Mucosa of rectum (tissue), 2 donors: ENCODE data around the gene BRD9.
"Not testable (repeated sequence)": the region's sequence is repeated elsewhere in the genome, so short reads cannot be mapped to it uniquely, and the experiment has no call there.

Experiments
- H3K27ac ChIP-seq, 2 donors: one replicate each; pipeline ENCODE4 v1.7.0; 2013; ENCODE audit warnings: inconsistent platforms in 2 of 2, low read depth in 2 of 2, low read length in 2 of 2
- H3K27me3 ChIP-seq, 2 donors: one replicate each; pipeline ENCODE4 v1.7.0; 2013; ENCODE audit warnings: low read length in 2 of 2; ENCODE audit not compliant: control insufficient read depth in 2 of 2, insufficient read depth in 2 of 2
- H3K36me3 ChIP-seq, 2 donors: one replicate each; pipeline ENCODE4 v1.7.0; 2013; ENCODE audit warnings: low read length in 2 of 2; ENCODE audit not compliant: control insufficient read depth in 2 of 2, insufficient read depth in 2 of 2
- H3K4me1 ChIP-seq, 2 donors: one replicate each; pipeline ENCODE4 v1.7.0; 2013; ENCODE audit warnings: low read length in 2 of 2, mild to moderate bottlenecking in 1 of 2; ENCODE audit not compliant: control insufficient read depth in 2 of 2, insufficient read depth in 2 of 2
- H3K4me3 ChIP-seq, 2 donors: one replicate each; pipeline ENCODE4 v1.7.0; 2013; ENCODE audit warnings: low read length in 2 of 2
- H3K9ac ChIP-seq, 2 donors: one replicate each; pipeline ENCODE4 v1.7.0; 2013; ENCODE audit warnings: low read length in 2 of 2, low read depth in 1 of 2, mild to moderate bottlenecking in 1 of 2
- H3K9me3 ChIP-seq, 2 donors: one replicate each; pipeline ENCODE4 v1.7.0; 2013; ENCODE audit warnings: low read length in 2 of 2; ENCODE audit not compliant: control insufficient read depth in 2 of 2
- donor health status: healthy.
- donor health status: Normal muscosa, but diverticular disease.

BRD9 gene

DNA sequence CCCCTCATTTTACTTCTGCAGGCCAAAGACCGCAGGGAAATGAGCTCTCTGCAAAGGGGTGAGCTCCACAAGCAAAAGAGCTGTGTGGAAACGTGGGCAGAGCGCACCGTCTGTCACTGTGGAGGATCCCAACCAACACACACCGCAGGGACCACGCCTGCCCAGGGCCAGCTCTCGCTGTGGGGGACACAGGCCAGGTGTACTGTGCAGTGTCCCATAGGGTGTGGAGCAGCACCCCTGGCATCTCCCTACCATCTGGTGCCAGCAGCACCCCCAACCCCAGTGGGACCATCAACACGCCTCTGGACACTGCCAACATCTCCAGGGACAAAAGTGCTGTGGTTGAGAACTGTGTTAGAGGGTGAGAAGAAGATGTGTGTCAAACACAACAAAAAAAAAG, 13.9 kb downstream of the BRD9 start:
- peaks cover 58 to 71% of the 10 kb centered on the region in 2 donors for H3K36me3 ChIP-seq
- H3K9me3 ChIP-seq, H3K4me1 ChIP-seq, H3K27ac ChIP-seq, H3K27me3 ChIP-seq, H3K9ac ChIP-seq, H3K4me3 ChIP-seq: not testable (repeated sequence)

GRCh38 chr5:878125-878524, 14.5 kb downstream of the BRD9 start:
- H3K36me3 ChIP-seq: peaks cover 56 to 71% of the 10 kb centered on the region in 2 donors

GRCh38 chr5:876398-877365, 15.9 kb downstream of the BRD9 start:
- Histone ChIP-seq H3K4me1 (no peaks in the 10 kb centered on the region), H3K4me3 (no peak overlapping the region), H3K9ac (no peak overlapping the region), H3K27ac (no peak overlapping the region), H3K9me3 (no peaks in the 10 kb centered on the region), H3K27me3 (no peaks in the 10 kb centered on the region), H3K36me3 (peaks cover 45 to 68% of the 10 kb centered on the region in 2 donors)

More at GRCh38 chr5:878125-878524, 14.5 kb downstream of the BRD9 start:
- Histone ChIP-seq H3K4me3 (no peak overlapping the region), H3K4me1 (no peaks in the 10 kb centered on the region), H3K9me3 (no peaks in the 10 kb centered on the region), H3K9ac (no peak overlapping the region), H3K27ac (no peak overlapping the region), H3K27me3 (no peaks in the 10 kb centered on the region)

DNA sequence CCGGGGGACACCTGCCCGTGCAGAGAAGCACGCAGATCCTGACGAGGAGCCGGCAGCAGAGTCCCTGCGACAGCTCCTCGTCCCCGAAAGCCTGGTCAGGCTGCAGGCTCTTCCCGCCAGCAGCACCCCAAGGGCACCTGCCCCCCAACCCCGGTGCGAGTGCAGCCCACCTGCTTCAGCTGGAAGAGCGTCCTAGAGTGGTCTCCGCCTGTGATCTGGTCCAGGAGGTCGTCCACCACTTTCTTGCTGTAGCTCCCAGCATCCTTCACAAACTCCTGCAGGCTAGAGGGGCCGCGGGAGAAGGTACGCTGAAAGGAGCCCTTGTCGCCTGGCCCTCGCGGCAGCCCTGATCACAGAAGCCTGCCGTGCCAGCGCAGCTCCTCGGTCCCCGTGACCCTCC, 16.7 kb downstream of the BRD9 start:
- H3K27ac ChIP-seq: no peak overlapping the region
- no peak overlapping the region for H3K9ac ChIP-seq
- peaks cover 45 to 66% of the 10 kb centered on the region in 2 donors for H3K36me3 ChIP-seq

DNA sequence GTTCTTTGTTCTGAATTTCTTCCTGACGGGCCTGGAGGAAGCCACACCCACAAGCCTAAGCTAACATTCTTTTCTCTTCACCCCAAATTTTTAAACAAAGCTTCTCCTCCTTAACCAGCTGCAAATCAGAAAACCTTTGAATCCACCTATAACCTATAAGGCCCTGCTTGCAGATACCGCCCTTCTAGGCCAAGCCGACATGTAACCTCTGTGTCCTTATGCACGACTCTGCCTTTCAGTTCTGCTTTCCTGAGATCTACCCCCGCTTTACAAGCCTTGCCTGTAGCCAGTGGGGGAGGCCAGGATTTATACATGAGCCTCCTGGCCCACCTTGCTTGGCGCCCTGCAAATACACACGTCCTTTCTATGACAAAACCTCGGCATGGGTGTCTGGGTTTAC, 19.3 kb downstream of the BRD9 start:
- no peak overlapping the region for H3K4me3 ChIP-seq
- no peaks in the 10 kb centered on the region for H3K27me3 ChIP-seq
- peaks cover 68 to 87% of the 10 kb centered on the region in 2 donors for H3K36me3 ChIP-seq
- no peaks in the 10 kb centered on the region for H3K9me3 ChIP-seq
- H3K27ac ChIP-seq: no peak overlapping the region
- H3K4me1 ChIP-seq: no peaks in the 10 kb centered on the region
- H3K9ac ChIP-seq: no peak overlapping the region

More for the DNA sequence above, 16.7 kb downstream of the BRD9 start:
- Histone ChIP-seq H3K9me3 (no peaks in the 10 kb centered on the region), H3K4me1 (no peaks in the 10 kb centered on the region), H3K27me3 (no peaks in the 10 kb centered on the region), H3K4me3 (no peak overlapping the region)

DNA sequence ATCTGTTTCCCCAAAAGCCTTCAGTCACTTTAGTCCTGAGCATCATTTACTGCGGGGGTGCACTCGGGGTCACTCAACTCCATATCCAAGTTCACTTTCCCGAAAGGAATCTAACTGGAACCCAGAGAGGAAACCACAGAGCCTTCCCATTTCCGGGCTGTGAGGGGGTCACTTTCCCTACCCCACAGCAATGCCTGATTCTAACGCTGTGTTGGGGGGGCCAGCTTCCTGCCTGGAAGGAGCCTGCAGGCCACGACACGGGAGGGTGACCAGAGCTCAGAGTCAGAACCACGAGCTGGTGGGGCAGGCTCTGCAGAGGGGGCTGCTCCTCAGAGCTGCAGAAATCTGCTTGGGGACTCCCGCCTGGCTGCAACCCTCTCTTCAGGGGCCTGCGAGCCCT, 20.3 kb downstream of the BRD9 start:
- no peaks in the 10 kb centered on the region for H3K9me3 ChIP-seq
- H3K36me3 ChIP-seq: peaks cover 65 to 88% of the 10 kb centered on the region in 2 donors
- no peak overlapping the region for H3K27ac ChIP-seq
- peaks cover 0 to under 1% of the 10 kb centered on the region in 2 donors for H3K4me1 ChIP-seq
- H3K4me3 ChIP-seq: no peak overlapping the region
- no peaks in the 10 kb centered on the region for H3K27me3 ChIP-seq
- no peak overlapping the region for H3K9ac ChIP-seq

- no peaks in the 10 kb centered on the region for H3K9me3 ChIP-seq
- H3K27ac ChIP-seq: no peak overlapping the region
- H3K4me1 ChIP-seq: peaks cover 0 to 3% of the 10 kb centered on the region in 2 donors
- H3K9ac ChIP-seq: no peak overlapping the region
- H3K36me3 ChIP-seq: peaks cover 62 to 88% of the 10 kb centered on the region in 2 donors
- H3K27me3 ChIP-seq: no peaks in the 10 kb centered on the region
- H3K4me3 ChIP-seq: no peak overlapping the region
Observed at GRCh38 chr5:871596-872298, 20.9 kb downstream of the BRD9 start.

GRCh38 chr5:870956-871355, 21.6 kb downstream of the BRD9 start:
- H3K4me3 ChIP-seq: no peak overlapping the region
- no peak overlapping the region for H3K27ac ChIP-seq
- H3K9me3 ChIP-seq: no peaks in the 10 kb centered on the region
- H3K4me1 ChIP-seq: peaks cover 0 to 3% of the 10 kb centered on the region in 2 donors
- no peak overlapping the region for H3K9ac ChIP-seq
- no peaks in the 10 kb centered on the region for H3K27me3 ChIP-seq
- H3K36me3 ChIP-seq: peaks cover 56 to 85% of the 10 kb centered on the region in 2 donors

GRCh38 chr5:868428-869135, 24.0 kb downstream of the BRD9 start:
- Histone ChIP-seq H3K9ac (no peak overlapping the region), H3K4me3 (no peak overlapping the region), H3K27ac (no peak overlapping the region), H3K36me3 (peaks cover 67 to 90% of the 10 kb centered on the region in 2 donors), H3K4me1 (peaks cover 2 to 3% of the 10 kb centered on the region in 2 donors), H3K9me3 (no peaks in the 10 kb centered on the region), H3K27me3 (no peaks in the 10 kb centered on the region)
